K562 (cell line): Measurements from ENCODE around the gene ACAT2. TPM values are rescaled to one million over a fixed set of nuclear protein-coding genes. Genes with fewer than 3 reads are reported as not detected.

Experiments
- CEBPG ChIP-seq, 3 experiments: fragments of 200-800 bp in 1 of 3; sonication (Bioruptor generic) in 1 of 3; sonication (generic) in 1 of 3; formaldehyde crosslinking in 1 of 3; IDR thresholded peaks in 2 of 3; conservative IDR thresholded peaks in 1 of 3; 2 replicates each; pipeline versions ENCODE4 v1.6.1 to v1.8.0; 2016 to 2022; ENCODE audit warnings: missing compliant biosample characterization in 2 of 3, missing genetic modification characterization in 2 of 3, mild to moderate bottlenecking in 1 of 3, missing genetic modification reagents in 1 of 3
- EP300 ChIP-seq: IDR thresholded peaks from 2 replicates; pipeline ENCODE4 v1.6.1; 2012; ENCODE audit warnings: low read length, improper control_type of control experiment
- GTF3C2 ChIP-seq: IDR thresholded peaks from 3 replicates; pipeline ENCODE4 v1.6.1; 2011; ENCODE audit warnings: borderline replicate concordance, mild to moderate bottlenecking, moderate library complexity; ENCODE audit not compliant: insufficient read length; ENCODE audit errors: extremely low read depth
- HOMEZ ChIP-seq: fragments of 250-450 bp; sonication (Bioruptor Pico); IDR thresholded peaks from 2 replicates; pipeline ENCODE4 v1.4.0; 2020; ENCODE audit warnings: mild to moderate bottlenecking, moderate library complexity
- LCOR ChIP-seq: sonication (generic); formaldehyde crosslinking; IDR thresholded peaks from 2 replicates; pipeline ENCODE4 v1.8.0; 2022; ENCODE audit warnings: mild to moderate bottlenecking, missing genetic modification reagents
- STAT5A ChIP-seq: IDR thresholded peaks from 2 replicates; pipeline ENCODE4 v1.6.1; 2012; ENCODE audit warnings: low read length, inconsistent platforms, borderline replicate concordance
- TAF15 ChIP-seq: fragments of 200-400 bp; formaldehyde crosslinking; IDR thresholded peaks from 2 replicates; pipeline ENCODE4 v1.6.1; 2017; ENCODE audit warnings: mild to moderate bottlenecking, low read depth, low read length, moderate library complexity
- TEAD4 ChIP-seq, 2 experiments: sonication (generic) in 1 of 2; formaldehyde crosslinking in 1 of 2; IDR thresholded peaks; 2 replicates each; pipeline versions ENCODE4 v1.6.1 to v1.8.0; 2012 to 2022; ENCODE audit warnings: borderline replicate concordance in 1 of 2, inconsistent platforms in 1 of 2, low read length in 1 of 2, mild to moderate bottlenecking in 1 of 2, missing genetic modification reagents in 1 of 2
- ZNF318 ChIP-seq, 2 experiments: fragments of 450-650 bp; IDR thresholded peaks; 2 replicates each; pipeline ENCODE4 v1.6.1; 2016; ENCODE audit warnings: mild to moderate bottlenecking in 2 of 2, borderline replicate concordance in 1 of 2, low read depth in 1 of 2, moderate library complexity in 1 of 2
- polyA plus RNA-seq, 8 experiments: library from polyadenylated mRNA; depleted of rRNA in 4 of 8; stranded (reverse) in 5 of 8; unstranded in 3 of 8; fragments of >200 nt; fragmentation: Nextera tagmentation in 2 of 8; fragmentation: Illumina TruSeq in 1 of 8; extraction: Ambion mirVana in 2 of 8; extraction: Trizol in 1 of 8; gene quantifications; 2 replicates each; pipeline versions ENCODE4 v1.2.1 to v1.2.3, GENCODE V29; 2011 to 2014; ENCODE audit warnings: inconsistent platforms in 1 of 8, missing spikeins in 1 of 8
- total RNA-seq, 7 experiments: library from RNA; depleted of rRNA in 6 of 7; stranded (reverse); fragments of >200 nt in 6 of 7; fragmentation: Illumina TruSeq in 2 of 7; extraction: Trizol in 2 of 7; gene quantifications; 2 replicates each; pipeline versions ENCODE4 v1.2.1 to v1.2.3, GENCODE V29; 2011 to 2021; ENCODE audit warnings: low replicate concordance in 1 of 7

ACAT2 gene
- total and polyA plus RNA-seq, 9 of the 15 experiments (the other 6 are each of a cell fraction or from before 2014, with no cell fraction given), result 63.0 to 309 (median 144) TPM

- TF ChIP-seq TEAD4 (IDR thresholded peaks at IDR 0.05; ENCODE audit: low read length) (peak; percentile 51; the same call in 1 of the 2 replicates), TEAD4 (CRISPR knock-in tag; IDR thresholded peaks at IDR 0.05; ENCODE audit: borderline replicate concordance) (peak; percentile 90; the same call in 1 of the 2 replicates), STAT5A (peak; percentile 32; the same call in 1 of the 2 replicates), CEBPG (CRISPR knock-in tag; IDR thresholded peaks at IDR 0.05) (no peak), CEBPG (tag; conservative IDR thresholded peaks at IDR 0.05 in 1 of 2, IDR thresholded peaks at IDR 0.05 in 1 of 2) (no peak), ZNF318 (IDR thresholded peaks at IDR 0.05; ENCODE audit: borderline replicate concordance in 1 of 2, low read depth in 1 of 2) (no peak), GTF3C2 (no peak), LCOR (CRISPR knock-in tag) (peak; percentile 97), EP300 (no peak; the same call in none of the 2 replicates), HOMEZ (CRISPR knock-in tag) (peak; percentile 14; the same call in 1 of the 2 replicates), TAF15 (no peak)
These were observed 34.7 kb upstream of the ACAT2 start, which contains the start of gene WTAP (continued) for GRCh38 chr6:159726918-159727716.
